GM10266 (cell line): Measurements from ENCODE around the gene MINK1.
"Not testable (repeated sequence)": the region's sequence is repeated elsewhere in the genome, so short reads cannot be mapped to it uniquely, and the experiment has no call there.

Source experiments
- DNase-seq: peaks from one replicate; pipeline ENCODE4 v3.0.0; 2012; ENCODE audit errors: extremely low spot score
- CTCF ChIP-seq: IDR thresholded peaks from 2 replicates; pipeline ENCODE4 v1.5.1; 2012; ENCODE audit warnings: mild to moderate bottlenecking, low read depth; ENCODE audit not compliant: control insufficient read depth, insufficient read depth; ENCODE audit errors: missing control alignments

The MINK1 gene

GRCh38 chr17:4908301-4908700, 75.2 kb downstream of the MINK1 start:
- TF ChIP-seq CTCF: no peak
- DNase-seq: no peak

- peak; percentile 89 for TF ChIP-seq CTCF
- DNase-seq: peak; percentile 83
Observed at GRCh38 chr17:4908711-4909496, 75.8 kb downstream of the MINK1 start.

- no peak for TF ChIP-seq CTCF
- no peak for DNase-seq
Observed at GRCh38 chr17:4913994-4914393, 80.9 kb downstream of the MINK1 start.

GRCh38 chr17:4914551-4914950, 81.4 kb downstream of the MINK1 start:
- DNase-seq: not testable (repeated sequence)

GRCh38 chr17:4919511-4920047, 86.4 kb downstream of the MINK1 start:
- DNase-seq: no peak

GRCh38 chr17:4920351-4921048, 87.4 kb downstream of the MINK1 start:
- no peak for TF ChIP-seq CTCF
- no peak for DNase-seq

More at GRCh38 chr17:4919511-4920047, 86.4 kb downstream of the MINK1 start:
- TF ChIP-seq CTCF: no peak

GRCh38 chr17:4921320-4921719, 88.2 kb downstream of the MINK1 start:
- no peak for TF ChIP-seq CTCF
- no peak for DNase-seq

- not testable (repeated sequence) for DNase-seq
Observed at GRCh38 chr17:4926577-4927335, 93.6 kb downstream of the MINK1 start.
